Loucy (cell line): ENCODE measurements around the gene GSTP1.
"Not testable (repeated sequence)": the region's sequence is repeated elsewhere in the genome, so short reads cannot be mapped to it uniquely, and the experiment has no call there.

Experiments
- H2AFZ ChIP-seq: fragments of 200-600 bp; sonication (generic); 2 replicates; pipeline ENCODE4 v1.6.0; 2016; ENCODE audit warnings: antibody characterized with exemption, mild to moderate bottlenecking, low read length, moderate library complexity
- H3F3A ChIP-seq: fragments of 200-600 bp; 2 replicates; pipeline ENCODE4 v1.6.0; 2016; ENCODE audit warnings: antibody characterized with exemption, low read depth, mild to moderate bottlenecking
- H3K27me3 ChIP-seq: fragments of 200-600 bp; sonication (generic); 2 replicates; pipeline ENCODE4 v1.6.1; 2014; ENCODE audit warnings: low read length, mild to moderate bottlenecking; ENCODE audit not compliant: insufficient read depth, poor library complexity, severe bottlenecking
- H3K36me3 ChIP-seq: fragments of 200-600 bp; sonication (generic); 2 replicates; pipeline ENCODE4 v1.6.1; 2016; ENCODE audit warnings: low read length; ENCODE audit not compliant: insufficient read depth
- H3K4me1 ChIP-seq: fragments of 200-600 bp; sonication (generic); 2 replicates; pipeline ENCODE4 v1.5.1; 2014; ENCODE audit warnings: low read length, mild to moderate bottlenecking; ENCODE audit not compliant: insufficient read depth, poor library complexity, severe bottlenecking
- H3K4me2 ChIP-seq: fragments of 200-600 bp; sonication (generic); 2 replicates; pipeline ENCODE4 v1.6.0; 2014; ENCODE audit warnings: antibody characterized with exemption, low read length, low read depth, mild to moderate bottlenecking; ENCODE audit not compliant: poor library complexity, severe bottlenecking
- H3K4me3 ChIP-seq: fragments of 200-600 bp; sonication (generic); 2 replicates; pipeline ENCODE4 v1.5.1; 2014; ENCODE audit warnings: low read length, mild to moderate bottlenecking, mixed read lengths; ENCODE audit not compliant: poor library complexity, severe bottlenecking
- H3K79me2 ChIP-seq: fragments of 200-600 bp; sonication (generic); 2 replicates; pipeline ENCODE4 v1.6.1; 2014; ENCODE audit warnings: low read length; ENCODE audit not compliant: insufficient read depth
- H3K9ac ChIP-seq: fragments of 200-600 bp; sonication (generic); 2 replicates; pipeline ENCODE4 v1.6.0; 2014; ENCODE audit warnings: mild to moderate bottlenecking, low read depth, low read length, moderate library complexity; ENCODE audit not compliant: poor library complexity, severe bottlenecking
- H3K9me2 ChIP-seq: fragments of 200-600 bp; sonication (generic); replicated peaks from 2 replicates; pipeline ENCODE4 v1.6.1; 2016; ENCODE audit warnings: low read depth, low read length, mixed read lengths
- H3K9me3 ChIP-seq: fragments of 200-600 bp; sonication (generic); 2 replicates; pipeline ENCODE4 v1.6.1; 2014; ENCODE audit warnings: mild to moderate bottlenecking, antibody characterized with exemption, low read length, low read depth; ENCODE audit not compliant: insufficient read depth
- H4K20me1 ChIP-seq: fragments of 200-600 bp; sonication (generic); 2 replicates; pipeline ENCODE4 v1.6.0; 2014; ENCODE audit warnings: antibody characterized with exemption, low read length, mild to moderate bottlenecking; ENCODE audit not compliant: insufficient read depth, poor library complexity, severe bottlenecking
- EZH2phosphoT487 ChIP-seq: fragments of 200-600 bp; IDR thresholded peaks from 2 replicates; pipeline ENCODE4 v1.6.1; 2018; ENCODE audit warnings: antibody characterized with exemption, mild to moderate bottlenecking, moderate library complexity, borderline replicate concordance
- TF ChIP-seq, protein P1 (sequence below): fragments of 200-600 bp; sonication (generic); conservative IDR thresholded peaks from 2 replicates; pipeline ENCODE4 v1.5.1; 2014; ENCODE audit warnings: mild to moderate bottlenecking, antibody characterized with exemption, low read length

GSTP1 gene

DNA sequence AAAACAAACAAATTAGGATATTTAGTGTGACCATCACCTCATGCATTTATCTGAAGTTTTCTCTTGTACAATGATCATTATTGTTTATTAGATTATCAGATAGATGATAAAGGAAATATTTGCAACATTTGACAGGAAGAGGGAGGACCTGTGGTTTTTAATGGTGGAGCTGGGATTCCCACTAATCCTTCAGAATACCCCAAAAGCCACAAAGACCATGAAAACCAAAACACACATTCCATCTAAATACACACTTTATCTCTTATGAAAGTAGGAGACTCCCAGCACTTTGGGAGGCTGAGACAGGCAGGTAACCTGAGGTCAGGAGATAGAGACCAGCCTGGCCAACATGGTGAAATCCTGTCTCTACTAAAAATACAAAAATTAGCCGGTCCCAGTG is 15.5 kb downstream of the GSTP1 start:
- Histone ChIP-seq H3K9me2 (no peaks in the 10 kb centered on the region), H3K79me2 (no peaks in the 10 kb centered on the region), H2AFZ (no peak overlapping the region), H3K4me1 (peaks cover 65% of the 10 kb centered on the region), H4K20me1 (no peaks in the 10 kb centered on the region), H3K4me3 (peak overlapping the region; percentile 64), H3K4me2 (peak overlapping the region; percentile 86), H3F3A (peaks cover 19% of the 10 kb centered on the region), H3K9ac (peak overlapping the region; percentile 70), H3K9me3 (peaks cover 9% of the 10 kb centered on the region; the same call in 1 of the 2 replicates), H3K36me3 (no peaks in the 10 kb centered on the region), H3K27me3 (no peaks in the 10 kb centered on the region)
- TF ChIP-seq EZH2phosphoT487: no peak
- TF ChIP-seq, protein P1, sequence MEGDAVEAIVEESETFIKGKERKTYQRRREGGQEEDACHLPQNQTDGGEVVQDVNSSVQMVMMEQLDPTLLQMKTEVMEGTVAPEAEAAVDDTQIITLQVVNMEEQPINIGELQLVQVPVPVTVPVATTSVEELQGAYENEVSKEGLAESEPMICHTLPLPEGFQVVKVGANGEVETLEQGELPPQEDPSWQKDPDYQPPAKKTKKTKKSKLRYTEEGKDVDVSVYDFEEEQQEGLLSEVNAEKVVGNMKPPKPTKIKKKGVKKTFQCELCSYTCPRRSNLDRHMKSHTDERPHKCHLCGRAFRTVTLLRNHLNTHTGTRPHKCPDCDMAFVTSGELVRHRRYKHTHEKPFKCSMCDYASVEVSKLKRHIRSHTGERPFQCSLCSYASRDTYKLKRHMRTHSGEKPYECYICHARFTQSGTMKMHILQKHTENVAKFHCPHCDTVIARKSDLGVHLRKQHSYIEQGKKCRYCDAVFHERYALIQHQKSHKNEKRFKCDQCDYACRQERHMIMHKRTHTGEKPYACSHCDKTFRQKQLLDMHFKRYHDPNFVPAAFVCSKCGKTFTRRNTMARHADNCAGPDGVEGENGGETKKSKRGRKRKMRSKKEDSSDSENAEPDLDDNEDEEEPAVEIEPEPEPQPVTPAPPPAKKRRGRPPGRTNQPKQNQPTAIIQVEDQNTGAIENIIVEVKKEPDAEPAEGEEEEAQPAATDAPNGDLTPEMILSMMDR: no peak

DNA sequence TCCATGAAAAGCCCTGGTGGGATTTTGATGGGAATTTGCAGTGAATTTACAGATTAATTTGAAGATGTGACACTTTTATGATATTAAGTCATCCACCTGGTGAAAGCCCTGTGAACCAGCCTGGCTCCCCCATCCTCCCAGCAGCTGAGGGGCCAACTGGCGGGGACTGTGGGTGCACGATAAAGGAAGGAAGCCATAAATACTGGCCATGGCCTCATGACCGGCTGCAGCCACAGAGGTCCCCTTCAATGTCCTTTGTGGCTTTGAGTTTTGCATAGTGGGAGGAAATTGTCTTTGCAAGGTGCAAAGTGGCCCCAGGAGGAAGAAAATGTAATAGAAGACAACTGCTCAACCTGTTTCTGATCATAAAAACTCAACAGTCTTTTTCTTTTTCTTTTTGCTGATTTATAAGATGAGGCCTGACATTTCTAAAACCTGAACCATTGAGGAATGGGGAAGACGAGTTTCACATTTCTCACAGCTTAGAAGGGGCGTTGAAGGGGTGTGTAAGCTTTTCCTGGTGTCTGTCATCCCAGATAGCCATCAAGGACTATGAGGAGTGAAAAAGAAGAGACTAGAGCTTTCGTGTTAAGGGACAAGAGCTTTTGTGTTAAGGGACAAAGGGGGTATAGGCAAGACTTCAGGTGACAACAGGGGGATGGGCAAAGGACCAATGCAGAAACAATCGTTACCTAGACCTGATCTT is 16.9 kb downstream of the GSTP1 start:
- TF ChIP-seq EZH2phosphoT487: peak; percentile 89; the same call in 1 of the 2 replicates
- TF ChIP-seq, protein P1: no peak
- Histone ChIP-seq H3K4me1 (peaks cover 70% of the 10 kb centered on the region), H3K4me3 (peak overlapping the region; percentile 66), H2AFZ (no peak overlapping the region), H3K9me2 (no peaks in the 10 kb centered on the region), H3K79me2 (no peaks in the 10 kb centered on the region), H3K36me3 (no peaks in the 10 kb centered on the region), H3K27me3 (no peaks in the 10 kb centered on the region), H3F3A (peaks cover 19% of the 10 kb centered on the region), H3K9me3 (peaks cover 9% of the 10 kb centered on the region; the same call in 1 of the 2 replicates), H3K4me2 (peak overlapping the region; percentile 86), H4K20me1 (no peaks in the 10 kb centered on the region), H3K9ac (peak overlapping the region; percentile 86)

DNA sequence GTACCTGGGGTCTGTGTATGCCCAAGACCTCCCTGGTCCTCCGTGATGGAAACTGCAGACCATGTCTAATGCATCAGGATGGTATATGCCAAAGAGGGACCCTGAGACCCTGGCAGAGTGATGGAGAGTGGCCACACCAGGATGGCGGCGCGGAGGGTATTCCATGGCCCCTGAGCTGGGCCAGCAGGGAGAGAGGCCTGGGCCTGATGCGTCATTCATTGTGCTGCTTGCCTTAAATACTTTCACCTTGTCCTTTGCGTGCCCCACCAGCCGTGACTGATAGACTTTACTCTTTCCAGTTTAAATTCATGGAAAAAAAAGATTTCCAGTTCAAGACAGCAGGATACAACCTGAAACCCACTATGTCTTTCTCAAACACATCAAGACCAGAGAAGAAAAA is 17.5 kb downstream of the GSTP1 start:
- TF ChIP-seq EZH2phosphoT487: no peak
- TF ChIP-seq, protein P1: no peak
- Histone ChIP-seq H3K9me2 (no peaks in the 10 kb centered on the region), H3K4me1 (peaks cover 75% of the 10 kb centered on the region), H3K9ac (peak overlapping the region; percentile 86), H3F3A (peaks cover 19% of the 10 kb centered on the region), H3K79me2 (no peaks in the 10 kb centered on the region), H4K20me1 (no peaks in the 10 kb centered on the region), H2AFZ (no peak overlapping the region), H3K27me3 (no peaks in the 10 kb centered on the region), H3K4me2 (peak overlapping the region; percentile 78), H3K4me3 (peak overlapping the region; percentile 66), H3K36me3 (no peaks in the 10 kb centered on the region), H3K9me3 (peaks cover 9% of the 10 kb centered on the region; the same call in 1 of the 2 replicates)

DNA sequence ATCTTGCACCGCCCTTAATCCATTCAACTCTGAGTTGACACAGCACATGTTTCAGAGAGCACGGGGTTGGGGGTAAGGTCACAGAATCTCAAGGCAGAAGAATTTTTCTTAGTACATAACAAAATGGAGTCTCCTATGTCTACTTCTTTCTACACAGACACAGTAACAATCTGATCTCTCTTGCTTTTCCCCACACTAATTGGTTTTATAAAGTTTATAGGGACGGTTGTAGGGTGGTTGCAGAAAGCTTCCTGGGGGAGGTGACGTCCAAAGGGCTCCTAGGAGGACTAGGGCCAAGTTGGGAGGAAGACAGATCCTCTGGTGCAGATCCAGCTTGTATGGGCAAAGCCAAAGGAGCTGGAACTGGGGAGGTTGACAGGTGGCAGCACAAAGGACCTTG is 20.5 kb downstream of the GSTP1 start:
- not testable (repeated sequence) for H3K4me2 ChIP-seq, H3K36me3 ChIP-seq, H4K20me1 ChIP-seq, H3K9me2 ChIP-seq, H3K27me3 ChIP-seq, H3K9me3 ChIP-seq, H2AFZ ChIP-seq, H3K4me3 ChIP-seq
- Histone ChIP-seq H3K79me2 (peaks cover 24% of the 10 kb centered on the region), H3K9ac (peak overlapping the region; percentile 77), H3K4me1 (peaks cover 77% of the 10 kb centered on the region), H3F3A (peaks cover 19% of the 10 kb centered on the region)
